Kidney (tissue), 14 donors: ENCODE results near the gene PRAMEF12. TPM values are rescaled to one million over a fixed set of nuclear protein-coding genes. Genes with fewer than 3 reads are reported as not detected.
"Not testable (repeated sequence)": the region's sequence is repeated elsewhere in the genome, so short reads cannot be mapped to it uniquely, and the experiment has no call there.

Experiments used
- DNase-seq, 5 donors: peaks; one replicate each; pipeline ENCODE4 v3.0.0-alpha.2; 2013 to 2020
- FAIRE-seq: peaks from 2 replicates; lab custom pipeline; 2012; peaks lifted over from hg19 to GRCh38; lab: Jason Lieb, UNC
- H3K27ac ChIP-seq, 2 donors: one replicate each; pipeline ENCODE4 v1.7.0; 2013; ENCODE audit warnings: low read depth in 2 of 2, low read length in 2 of 2, inconsistent platforms in 1 of 2
- H3K27me3 ChIP-seq: one replicate; pipeline ENCODE4 v1.7.1; 2013; ENCODE audit warnings: low read length, inconsistent platforms; ENCODE audit not compliant: control insufficient read depth, insufficient read depth
- H3K36me3 ChIP-seq, 3 donors: one replicate each; pipeline versions ENCODE4 v1.7.0 to v1.7.1; 2013; ENCODE audit warnings: low read length in 3 of 3, control low read depth in 1 of 3, inconsistent platforms in 1 of 3; ENCODE audit not compliant: insufficient read depth in 3 of 3, control insufficient read depth in 2 of 3
- H3K4me1 ChIP-seq, 3 donors: one replicate each; pipeline versions ENCODE4 v1.7.0 to v1.7.1; 2013; ENCODE audit warnings: low read length in 3 of 3, inconsistent platforms in 1 of 3, low read depth in 1 of 3; ENCODE audit not compliant: control insufficient read depth in 2 of 3, insufficient read depth in 2 of 3
- H3K4me3 ChIP-seq, 3 donors: one replicate each; pipeline versions ENCODE4 v1.7.0 to v1.8.1; 2013; ENCODE audit warnings: low read length in 3 of 3, control low read depth in 1 of 3, inconsistent platforms in 1 of 3
- H3K9ac ChIP-seq, 3 donors: one replicate each; pipeline versions ENCODE4 v1.7.0 to v1.7.1; 2013; ENCODE audit warnings: low read length in 3 of 3, control low read depth in 1 of 3, inconsistent platforms in 1 of 3
- H3K9me3 ChIP-seq, 3 donors: one replicate each; pipeline versions ENCODE4 v1.7.0 to v1.7.1; 2013; ENCODE audit warnings: low read length in 3 of 3, control low read depth in 1 of 3, inconsistent platforms in 1 of 3; ENCODE audit not compliant: control insufficient read depth in 2 of 3, insufficient read depth in 1 of 3
- intact Hi-C: fragments of 100-400 bp; cut with DNase I; formaldehyde crosslinking; loops from one replicate; pipeline ENCODE4 v1.11.1; 2022
- polyA plus RNA-seq: library from polyadenylated mRNA; stranded (reverse); fragments of 350-450 nt; fragmentation: Illumina TruSeq; extraction: RNeasy Lipid Tissue Mini Kit (QIAGEN cat#74804); gene quantifications from one replicate; pipeline ENCODE4 v1.2.3, GENCODE V29; 2014; ENCODE audit warnings: low read depth, low replicate concordance; ENCODE audit not compliant: insufficient read depth
- total RNA-seq: library from RNA; stranded (reverse); fragmentation: NEBNext Ultra II Directional; extraction: Animal tissue kit (Norgen Biotek cat#: 25700); gene quantifications from one replicate; pipeline ENCODE4 v1.2.1, GENCODE V29; 2021
- TF ChIP-seq, protein P1 (sequence below): IDR thresholded peaks from 3 replicates; pipeline ENCODE4 v1.5.1; 2012; ENCODE audit warnings: mild to moderate bottlenecking, moderate library complexity, borderline replicate concordance; ENCODE audit not compliant: insufficient read depth; ENCODE audit errors: extremely low read depth
- donor health status: control.
- donor health status: control.
- donor health status: control.
- donor health status: control.
- donor health status: control.
- donor health status: DM: yes; HTN: yes; CAD: no.
- donor health status: Normal renal cell carcinoma (clear cell type).

Gene PRAMEF12
- total and polyA plus RNA-seq, 2 donors from 2014 or later: not detected

DNA sequence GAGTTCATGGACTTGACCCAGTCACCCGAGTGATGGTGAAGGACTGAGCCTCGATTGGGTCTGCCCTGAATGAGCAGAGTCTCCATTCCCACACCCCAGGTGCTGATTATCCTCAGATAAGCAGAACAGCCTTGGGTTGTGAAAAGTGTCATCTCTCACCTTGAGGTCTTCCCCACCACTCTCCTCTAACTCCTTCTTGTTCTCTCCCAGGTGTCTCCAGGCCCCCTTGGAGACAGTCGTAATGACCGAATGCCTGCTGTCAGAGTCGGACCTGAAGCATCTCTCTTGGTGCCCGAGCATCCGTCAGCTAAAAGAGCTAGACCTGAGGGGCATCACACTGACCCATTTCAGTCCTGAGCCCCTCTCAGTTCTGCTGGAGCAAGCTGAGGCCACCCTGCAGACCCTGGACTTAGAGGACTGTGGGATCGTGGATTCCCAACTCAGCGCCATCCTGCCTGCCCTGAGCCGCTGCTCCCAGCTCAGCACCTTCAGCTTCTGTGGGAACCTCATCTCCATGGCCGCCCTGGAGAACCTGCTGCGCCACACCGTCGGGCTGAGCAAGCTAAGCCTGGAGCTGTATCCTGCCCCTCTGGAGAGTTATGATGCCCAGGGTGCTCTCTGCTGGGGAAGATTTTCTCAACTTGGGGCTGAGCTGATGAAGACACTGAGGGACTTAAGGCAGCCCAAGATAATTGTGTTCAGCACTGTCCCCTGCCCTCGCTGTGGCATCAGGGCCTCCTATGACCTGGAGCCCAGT, 3.4 kb downstream of the PRAMEF12 start:
- intact Hi-C loops: no loop called here
- TF ChIP-seq, protein P1, sequence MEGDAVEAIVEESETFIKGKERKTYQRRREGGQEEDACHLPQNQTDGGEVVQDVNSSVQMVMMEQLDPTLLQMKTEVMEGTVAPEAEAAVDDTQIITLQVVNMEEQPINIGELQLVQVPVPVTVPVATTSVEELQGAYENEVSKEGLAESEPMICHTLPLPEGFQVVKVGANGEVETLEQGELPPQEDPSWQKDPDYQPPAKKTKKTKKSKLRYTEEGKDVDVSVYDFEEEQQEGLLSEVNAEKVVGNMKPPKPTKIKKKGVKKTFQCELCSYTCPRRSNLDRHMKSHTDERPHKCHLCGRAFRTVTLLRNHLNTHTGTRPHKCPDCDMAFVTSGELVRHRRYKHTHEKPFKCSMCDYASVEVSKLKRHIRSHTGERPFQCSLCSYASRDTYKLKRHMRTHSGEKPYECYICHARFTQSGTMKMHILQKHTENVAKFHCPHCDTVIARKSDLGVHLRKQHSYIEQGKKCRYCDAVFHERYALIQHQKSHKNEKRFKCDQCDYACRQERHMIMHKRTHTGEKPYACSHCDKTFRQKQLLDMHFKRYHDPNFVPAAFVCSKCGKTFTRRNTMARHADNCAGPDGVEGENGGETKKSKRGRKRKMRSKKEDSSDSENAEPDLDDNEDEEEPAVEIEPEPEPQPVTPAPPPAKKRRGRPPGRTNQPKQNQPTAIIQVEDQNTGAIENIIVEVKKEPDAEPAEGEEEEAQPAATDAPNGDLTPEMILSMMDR: no peak
- no peak for FAIRE-seq
- H3K4me3 ChIP-seq: no peak overlapping the region
- H3K4me1 ChIP-seq: no peaks in the 10 kb centered on the region
- no peak overlapping the region for H3K27ac ChIP-seq
- no peaks in the 10 kb centered on the region for H3K9me3 ChIP-seq
- no peak overlapping the region for H3K9ac ChIP-seq
- no peak for DNase-seq
- no peaks in the 10 kb centered on the region for H3K27me3 ChIP-seq
- no peaks in the 10 kb centered on the region for H3K36me3 ChIP-seq

DNA sequence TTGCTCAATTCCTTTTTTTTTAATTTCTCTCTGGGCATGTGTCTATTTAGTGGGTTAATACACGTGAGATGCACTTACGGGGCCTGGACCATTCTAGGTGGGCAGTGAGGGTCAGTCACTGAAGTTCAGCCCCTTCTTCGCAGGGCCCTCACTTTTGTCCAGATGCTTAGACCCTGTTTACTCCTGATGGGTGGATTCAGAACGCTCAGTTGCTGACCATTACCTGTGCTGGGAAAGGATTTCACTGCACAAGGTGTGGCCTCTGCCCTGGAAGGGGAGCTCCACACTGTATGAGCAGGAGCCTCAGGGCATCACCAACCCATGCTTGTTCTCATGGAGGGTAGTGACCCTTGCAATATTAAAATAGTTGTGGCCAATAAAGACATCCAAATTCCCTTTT, 4.5 kb downstream of the PRAMEF12 start:
- Histone ChIP-seq H3K36me3 (no peaks in the 10 kb centered on the region), H3K9me3 (no peaks in the 10 kb centered on the region), H3K27me3 (no peaks in the 10 kb centered on the region), H3K27ac (no peak overlapping the region), H3K9ac (no peak overlapping the region), H3K4me3 (no peak overlapping the region), H3K4me1 (no peaks in the 10 kb centered on the region)
- intact Hi-C loops: no loop called here
- TF ChIP-seq, protein P1: no peak
- FAIRE-seq (no peak), DNase-seq (no peak)

DNA sequence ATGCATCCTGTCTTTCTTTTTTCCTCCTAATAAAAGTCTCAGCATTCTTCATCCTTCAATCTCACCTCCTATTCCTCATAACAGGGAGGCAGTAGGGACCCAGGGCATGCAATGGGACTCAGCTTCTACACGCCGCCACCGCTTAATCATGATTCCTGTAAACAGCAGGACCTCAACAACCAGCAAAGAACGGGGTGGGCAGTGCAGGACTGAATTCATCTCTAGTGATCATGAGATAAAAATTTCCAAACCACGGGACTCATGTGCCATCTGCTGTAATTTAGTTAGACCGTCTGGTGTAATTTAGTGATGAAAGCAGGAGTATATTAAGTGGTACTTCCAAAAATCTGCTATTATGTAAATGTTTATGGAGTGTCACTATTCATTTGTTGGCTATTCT, 5.4 kb downstream of the PRAMEF12 start:
- TF ChIP-seq, protein P1: no peak
- H3K4me1 ChIP-seq: no peaks in the 10 kb centered on the region
- FAIRE-seq: no peak
- no peak for DNase-seq
- H3K9ac ChIP-seq: no peak overlapping the region
- no peak overlapping the region for H3K4me3 ChIP-seq
- no peaks in the 10 kb centered on the region for H3K36me3 ChIP-seq
- H3K27me3 ChIP-seq: no peaks in the 10 kb centered on the region
- H3K27ac ChIP-seq: no peak overlapping the region
- no peaks in the 10 kb centered on the region for H3K9me3 ChIP-seq
- intact Hi-C loops: no loop called here

DNA sequence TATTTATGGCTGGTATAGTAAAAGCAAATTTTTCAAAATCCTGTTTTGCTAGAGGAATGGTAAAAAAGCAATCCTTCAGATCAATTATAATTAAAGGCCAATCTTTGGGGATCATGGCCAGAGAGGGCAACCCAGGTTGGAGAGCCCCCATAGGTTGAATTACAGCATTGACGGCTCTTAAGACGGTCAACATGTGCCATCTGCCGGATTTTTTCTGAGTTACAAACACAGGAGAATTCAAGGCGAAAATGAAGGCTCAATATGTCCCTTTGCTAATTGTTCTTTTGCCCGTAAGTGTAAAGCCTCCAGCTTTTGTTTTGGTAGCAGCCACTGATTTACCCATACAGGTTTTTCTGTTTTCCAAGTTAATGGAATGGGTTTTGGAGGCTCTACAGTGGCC, 8.0 kb downstream of the PRAMEF12 start:
- H3K9ac ChIP-seq, H3K27me3 ChIP-seq, FAIRE-seq, H3K9me3 ChIP-seq, H3K27ac ChIP-seq, intact Hi-C loops, DNase-seq, H3K36me3 ChIP-seq, H3K4me3 ChIP-seq, H3K4me1 ChIP-seq: not testable (repeated sequence)

DNA sequence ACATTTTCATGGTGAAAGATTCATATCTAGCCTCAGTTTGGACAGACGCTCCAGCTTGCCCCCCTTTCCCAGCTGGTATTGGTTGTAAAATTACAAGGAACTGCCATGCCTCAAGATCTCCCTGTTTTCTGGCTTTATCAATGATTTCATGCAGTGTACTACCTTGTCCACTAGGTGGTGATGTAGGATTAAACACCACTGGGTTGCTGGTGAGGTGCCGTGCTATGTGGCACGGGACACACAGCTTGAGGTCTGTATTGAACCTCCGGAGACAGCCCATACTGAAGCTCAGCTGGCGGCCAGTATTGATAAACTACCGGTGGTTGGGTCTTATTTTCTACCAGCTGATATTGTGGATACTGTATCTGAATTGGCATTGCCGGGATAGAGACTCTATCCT, 10.2 kb downstream of the PRAMEF12 start:
- intact Hi-C loops, DNase-seq, FAIRE-seq, H3K9ac ChIP-seq, H3K9me3 ChIP-seq, H3K4me1 ChIP-seq, H3K36me3 ChIP-seq, H3K4me3 ChIP-seq, H3K27me3 ChIP-seq, H3K27ac ChIP-seq: not testable (repeated sequence)

DNA sequence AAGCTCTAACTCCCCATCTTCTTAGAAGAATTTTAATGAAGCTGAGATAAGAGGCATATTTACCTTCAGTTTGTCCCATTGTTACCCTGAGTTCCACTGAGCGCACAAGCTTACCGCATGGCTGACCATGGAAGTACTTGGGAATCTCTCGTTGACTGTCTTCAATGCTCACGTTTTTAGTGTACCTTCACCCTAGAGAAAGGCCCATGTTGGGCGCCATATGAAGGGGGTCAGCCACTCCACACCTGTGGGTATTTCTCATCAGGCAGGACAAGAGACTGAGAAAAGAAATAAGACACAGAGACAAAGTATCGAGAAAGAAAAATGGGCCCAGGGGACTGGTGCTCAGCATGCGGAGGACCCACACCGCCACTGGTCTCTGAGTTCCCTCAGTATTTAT, 11.2 kb downstream of the PRAMEF12 start:
- DNase-seq, H3K9ac ChIP-seq, H3K36me3 ChIP-seq, H3K4me1 ChIP-seq, H3K27ac ChIP-seq, H3K27me3 ChIP-seq, H3K4me3 ChIP-seq, H3K9me3 ChIP-seq, FAIRE-seq, intact Hi-C loops: not testable (repeated sequence)
